ENCODE measurements around the gene SLC27A4. TPM values are rescaled to one million over a fixed set of nuclear protein-coding genes. Genes with fewer than 3 reads are reported as not detected.

SLC27A4 gene
- total RNA-seq: 26.4 and 28.3 TPM in 2 replicates
- long read RNA-seq, partial matches to known transcripts: 6 of 7 reads
- long read RNA-seq, other reads (novel, unspliced or antisense): 1 of 7 reads

- peaks cover 4% of the 10 kb centered on the region for H3K4me1 Mint-ChIP-seq (ENCODE audit: low read depth)
- no peak for TF ChIP-seq CTCF (IDR thresholded peaks at IDR 0.05; ENCODE audit: unreplicated experiment)
- H3K27ac Mint-ChIP-seq: peak within 1 kb of the TSS; percentile 92
- peak within 1 kb of the TSS; percentile 89 for H3K4me3 Mint-ChIP-seq (ENCODE audit: low read depth)
- no peaks in the 10 kb centered on the region for H3K27me3 Mint-ChIP-seq
- DNase-seq (ENCODE audit: low spot score, unreplicated experiment): peak; percentile 71
- no peaks in the 10 kb centered on the region for H3K9me3 Mint-ChIP-seq (ENCODE audit: low read depth)
- peaks cover 1% of the 10 kb centered on the region for H3K36me3 Mint-ChIP-seq (ENCODE audit: insufficient read depth)
Measured at GRCh38 chr9:128339761-128340690, at the start of gene SLC27A4. SLC27A4 (plus strand) TSS chr9:128340527; CDS start chr9:128343133, 2,606 bp downstream.

GRCh38 chr9:128292009-128292408, 48.3 kb upstream of the SLC27A4 start:
- H3K27me3 Mint-ChIP-seq: no peaks in the 10 kb centered on the region
- H3K9me3 Mint-ChIP-seq (ENCODE audit: low read depth): no peaks in the 10 kb centered on the region
- H3K36me3 Mint-ChIP-seq (ENCODE audit: insufficient read depth): no peaks in the 10 kb centered on the region
- TF ChIP-seq CTCF (IDR thresholded peaks at IDR 0.05; ENCODE audit: unreplicated experiment): no peak
- no peak overlapping the region for H3K27ac Mint-ChIP-seq
- H3K4me1 Mint-ChIP-seq (ENCODE audit: low read depth): no peaks in the 10 kb centered on the region
- DNase-seq (ENCODE audit: low spot score, unreplicated experiment): no peak
- no peak overlapping the region for H3K4me3 Mint-ChIP-seq (ENCODE audit: low read depth)

- Mint-ChIP-seq H3K4me3 (ENCODE audit: low read depth) (no peak overlapping the region), H3K27ac (no peak overlapping the region), H3K36me3 (ENCODE audit: insufficient read depth) (no peaks in the 10 kb centered on the region), H3K27me3 (no peaks in the 10 kb centered on the region), H3K4me1 (ENCODE audit: low read depth) (no peaks in the 10 kb centered on the region), H3K9me3 (ENCODE audit: low read depth) (no peaks in the 10 kb centered on the region)
- no peak for TF ChIP-seq CTCF (IDR thresholded peaks at IDR 0.05; ENCODE audit: unreplicated experiment)
- DNase-seq (ENCODE audit: low spot score, unreplicated experiment): no peak
Measured at GRCh38 chr9:128293091-128293490, 47.2 kb upstream of the SLC27A4 start.

GRCh38 chr9:128294142-128294541, 46.2 kb upstream of the SLC27A4 start:
- Mint-ChIP-seq H3K27me3 (no peaks in the 10 kb centered on the region), H3K27ac (peak overlapping the region; percentile 71), H3K9me3 (ENCODE audit: low read depth) (no peaks in the 10 kb centered on the region), H3K4me1 (ENCODE audit: low read depth) (no peaks in the 10 kb centered on the region), H3K4me3 (ENCODE audit: low read depth) (no peak overlapping the region), H3K36me3 (ENCODE audit: insufficient read depth) (no peaks in the 10 kb centered on the region)
- no peak for DNase-seq (ENCODE audit: low spot score, unreplicated experiment)
- TF ChIP-seq CTCF (IDR thresholded peaks at IDR 0.05; ENCODE audit: unreplicated experiment): no peak

- Mint-ChIP-seq H3K27ac (no peak overlapping the region), H3K4me3 (ENCODE audit: low read depth) (no peak overlapping the region), H3K36me3 (ENCODE audit: insufficient read depth) (no peaks in the 10 kb centered on the region), H3K27me3 (no peaks in the 10 kb centered on the region), H3K9me3 (ENCODE audit: low read depth) (no peaks in the 10 kb centered on the region), H3K4me1 (ENCODE audit: low read depth) (no peaks in the 10 kb centered on the region)
- TF ChIP-seq CTCF (IDR thresholded peaks at IDR 0.05; ENCODE audit: unreplicated experiment): no peak
- DNase-seq (ENCODE audit: low spot score, unreplicated experiment): no peak
Measured at GRCh38 chr9:128296340-128297220, 43.7 kb upstream of the SLC27A4 start.
